ENCODE measurements around the gene PARD3B. TPM values are rescaled to one million over a fixed set of nuclear protein-coding genes. Genes with fewer than 3 reads are reported as not detected.

The PARD3B gene
- total and polyA plus RNA-seq, 2 of the 4 experiments (the other 2 are of a cell fraction), result 3.3 to 15.6 TPM

DNA sequence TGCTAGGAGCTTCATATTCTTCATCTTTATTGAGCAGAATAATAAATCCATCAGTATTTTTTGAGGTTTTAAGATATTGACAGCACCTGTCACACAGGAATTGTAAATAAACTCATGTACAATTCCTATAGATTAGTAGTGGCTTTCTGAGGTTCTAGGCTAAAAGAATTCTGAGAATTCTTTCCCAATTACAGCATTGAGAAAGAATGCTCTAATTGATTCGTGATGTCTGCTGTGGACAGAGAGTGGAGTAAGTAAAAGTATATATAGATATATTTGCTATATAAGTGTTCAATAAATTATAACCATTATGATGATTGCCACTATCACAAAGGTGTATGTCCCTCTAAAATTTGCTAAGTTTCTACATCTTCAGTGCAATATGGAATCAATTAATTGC lies 950.5 kb downstream of the PARD3B start:
- dilution Hi-C loops (cut with HindIII; ENCODE audit: low sequenced_read_pairs, unreplicated experiment), result no loop called here
- Histone ChIP-seq H4K8ac (ENCODE audit: low read depth in 2 of 2, low read length in 2 of 2) (peak overlapping the region in 1 of 2 experiments; percentile 66; a peak in 2 of 4 replicates), H3K56ac (ENCODE audit: extremely low read depth, insufficient read depth, low read length) (no peak overlapping the region), H3K9me1 (ENCODE audit: insufficient read depth, low read length) (peaks cover 8% of the 10 kb centered on the region; the same call in 1 of the 2 replicates), H2AK9ac (replicated peaks; ENCODE audit: low read depth, low read length, poor library complexity) (no peak overlapping the region), H2BK120ac (ENCODE audit: low read depth, low read length) (peak overlapping the region; percentile 81; the same call in 1 of the 2 replicates), H3K4me3 (ENCODE audit: insufficient read depth, low read depth, low read length) (no peak overlapping the region), H3K9me3 (ENCODE audit: control insufficient read depth, insufficient read depth, low read length) (no peaks in the 10 kb centered on the region), H2AFZ (replicated peaks; ENCODE audit: low read length, poor library complexity) (no peak overlapping the region), H3K18ac (ENCODE audit: low read depth, low read length) (peak overlapping the region; percentile 69), H3K4me2 (ENCODE audit: low read depth, low read length) (no peak overlapping the region), H3K79me1 (ENCODE audit: low read depth in 1 of 2, low read length in 2 of 2) (no peaks in the 10 kb centered on the region), H4K5ac (ENCODE audit: low read depth, low read length) (peak overlapping the region; percentile 35; the same call in 1 of the 2 replicates), H3K9ac (ENCODE audit: low read depth, low read length) (no peak overlapping the region; the same call in 1 of the 2 replicates), H2AK5ac (ENCODE audit: low read depth, low read length) (no peak overlapping the region), H4K91ac (ENCODE audit: insufficient read depth, low read depth, low read length) (no peak overlapping the region), H3K4ac (ENCODE audit: low read depth, low read length) (no peak overlapping the region), H2BK20ac (ENCODE audit: low read depth, low read length) (peak overlapping the region; percentile 76), H3K27me3 (ENCODE audit: control insufficient read depth, insufficient read depth, low read length) (no peaks in the 10 kb centered on the region), H3K4me1 (ENCODE audit: control insufficient read depth, insufficient read depth, low read length) (peaks cover 12% of the 10 kb centered on the region), H3K23ac (ENCODE audit: low read depth, low read length) (no peak overlapping the region), H2BK15ac (ENCODE audit: low read depth, low read length) (no peak overlapping the region), H2BK5ac (ENCODE audit: low read depth, low read length, poor library complexity, severe bottlenecking) (peak overlapping the region; percentile 87), H3K36me3 (ENCODE audit: control insufficient read depth, insufficient read depth, low read length) (0 out of 2 replicates have a peak, but pooled peaks cover 2% of the 10 kb centered on the region), H3K14ac (replicated peaks; ENCODE audit: low read depth, low read length) (peak overlapping the region; percentile 60), H3K27ac (ENCODE audit: insufficient read depth, low read length) (peak overlapping the region; percentile 89; the same call in 1 of the 2 replicates), H4K20me1 (ENCODE audit: insufficient read depth, low read length) (no peaks in the 10 kb centered on the region)
- in situ Hi-C loops (cut with MboI; ENCODE audit: low sequenced_read_pairs), result no loop called here
- no CpG with 5 or more reads among the region's 1 CpG for WGBS, 2 experiments (ENCODE audit: extremely low coverage in 2 of 2, insufficient read length in 1 of 2)
- BruUV-seq (replicated peaks), result no TSS peak
- DNase-seq (peak; percentile 48), ATAC-seq (ENCODE audit: low read depth) (no peak)
- TF ChIP-seq MXI1 (IDR thresholded peaks at IDR 0.05; ENCODE audit: borderline replicate concordance, low read depth, low read length) (no peak), CHD1 (IDR thresholded peaks at IDR 0.05; ENCODE audit: low read depth, low read length) (no peak), CTCF (conservative IDR thresholded peaks at IDR 0.05; ENCODE audit: low read depth, low read length) (no peak), FOS (IDR thresholded peaks at IDR 0.05; ENCODE audit: low read depth, low read length) (no peak), RAD21 (IDR thresholded peaks at IDR 0.05; ENCODE audit: low read length) (no peak), USF2 (IDR thresholded peaks at IDR 0.05; ENCODE audit: low read depth, low read length) (no peak), MAFK (IDR thresholded peaks at IDR 0.05; ENCODE audit: low read depth, low read length) (no peak), NFE2L2 (IDR thresholded peaks at IDR 0.05; ENCODE audit: low read depth, low read length) (no peak)
- ChIA-PET CTCF (interaction anchor here (0.5 to 1.6 kb wide), 2 partner anchors 16 to 70 kb away, joined by 5 to 6 read pairs; no protein-coding TSS in a partner anchor), POLR2A (ENCODE audit: unreplicated experiment) (no interaction called here)
- intact Hi-C loops (cut with micrococcal nuclease), result loop anchor here (5.0 kb wide), 1 partner anchor 186 kb away; the partner anchor contains the start of gene NRP2
